Spinal cord (tissue), 10 donors: ENCODE results near the gene FRMPD4. TPM values are rescaled to one million over a fixed set of nuclear protein-coding genes. Genes with fewer than 3 reads are reported as not detected.

Experiments used
- DNase-seq, 6 donors: peaks; one replicate each; pipeline versions ENCODE4 v3.0.0 to v3.0.0-alpha.2; 2013 to 2015; ENCODE audit warnings: low spot score in 6 of 6, low read depth in 4 of 6
- H3K27ac ChIP-seq: one replicate; pipeline ENCODE4 v1.5.1; 2013; ENCODE audit warnings: low read depth, low read length, control low read depth
- H3K27me3 ChIP-seq: one replicate; pipeline ENCODE4 v1.6.1; 2013; ENCODE audit warnings: low read length; ENCODE audit not compliant: control insufficient read depth, insufficient read depth
- H3K36me3 ChIP-seq: one replicate; pipeline ENCODE4 v1.6.1; 2013; ENCODE audit warnings: low read length; ENCODE audit not compliant: control insufficient read depth, insufficient read depth
- H3K4me1 ChIP-seq: one replicate; pipeline ENCODE4 v1.6.1; 2013; ENCODE audit warnings: low read length; ENCODE audit not compliant: control insufficient read depth, insufficient read depth
- H3K4me3 ChIP-seq: one replicate; pipeline ENCODE4 v1.5.1; 2013; ENCODE audit warnings: low read depth, low read length, control low read depth
- H3K9me3 ChIP-seq: one replicate; pipeline ENCODE4 v1.6.1; 2013; ENCODE audit warnings: low read length; ENCODE audit not compliant: control insufficient read depth, insufficient read depth
- WGBS: methylation state at CpG from one replicate; pipeline ENCODE4 v1.1.5; 2013; ENCODE audit warnings: missing lambda C conversion rate; ENCODE audit not compliant: insufficient coverage; 5-methylcytosine and 5-hydroxymethylcytosine counted together
- polyA plus RNA-seq, 2 donors: library from polyadenylated mRNA; unstranded; fragments of 120-200 nt; gene quantifications; one replicate each; pipeline ENCODE4 v1.2.1, GENCODE V29; 2013; ENCODE audit not compliant: insufficient read length in 2 of 2
- total RNA-seq, 2 donors: library from RNA; depleted of rRNA in 1 of 2; stranded (reverse); fragments of 120-200 nt in 1 of 2; fragments of >200 nt in 1 of 2; gene quantifications; one replicate each; pipeline versions ENCODE4 v1.2.3 to v1.2.4, GENCODE V29; 2013 to 2014
- donor health status: healthy.

FRMPD4 gene
- total and polyA plus RNA-seq, 4 donors: 2.6 to 9.8 (median 5.9) TPM

DNA sequence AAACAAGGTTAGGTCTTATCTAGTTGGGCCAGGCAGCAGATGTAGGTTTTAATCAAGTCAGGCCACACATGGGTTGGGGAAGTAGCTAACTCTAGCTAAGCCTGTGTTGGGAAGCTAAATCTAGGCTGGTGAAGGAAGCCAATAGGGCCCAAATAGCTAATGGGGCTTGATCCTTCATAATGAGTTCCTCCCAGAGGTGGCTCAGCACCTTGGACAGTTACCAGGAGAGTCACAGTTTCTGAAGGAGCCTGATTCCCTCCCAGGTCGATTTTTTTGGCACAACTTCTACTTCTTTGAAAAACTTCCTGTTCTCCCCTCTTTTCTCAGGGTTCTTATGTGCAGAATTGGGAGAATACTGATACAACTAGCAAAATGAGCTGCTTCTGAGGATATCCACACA, 410.5 kb downstream of the FRMPD4 start:
- H3K27me3 ChIP-seq: no peaks in the 10 kb centered on the region
- 13% methylated on average over 1 of the region's 1 CpG for WGBS
- no peaks in the 10 kb centered on the region for H3K4me1 ChIP-seq
- no peak overlapping the region for H3K4me3 ChIP-seq
- peak in 1 of 6 donors; percentile 5 for DNase-seq
- H3K36me3 ChIP-seq: no peaks in the 10 kb centered on the region
- no peaks in the 10 kb centered on the region for H3K9me3 ChIP-seq
- H3K27ac ChIP-seq: no peak overlapping the region

- peaks cover 2% of the 10 kb centered on the region for H3K27me3 ChIP-seq
- H3K36me3 ChIP-seq: no peaks in the 10 kb centered on the region
- DNase-seq: no peak
These were observed 415.9 kb downstream of the FRMPD4 start for GRCh38 chrX:12554206-12554605.

DNA sequence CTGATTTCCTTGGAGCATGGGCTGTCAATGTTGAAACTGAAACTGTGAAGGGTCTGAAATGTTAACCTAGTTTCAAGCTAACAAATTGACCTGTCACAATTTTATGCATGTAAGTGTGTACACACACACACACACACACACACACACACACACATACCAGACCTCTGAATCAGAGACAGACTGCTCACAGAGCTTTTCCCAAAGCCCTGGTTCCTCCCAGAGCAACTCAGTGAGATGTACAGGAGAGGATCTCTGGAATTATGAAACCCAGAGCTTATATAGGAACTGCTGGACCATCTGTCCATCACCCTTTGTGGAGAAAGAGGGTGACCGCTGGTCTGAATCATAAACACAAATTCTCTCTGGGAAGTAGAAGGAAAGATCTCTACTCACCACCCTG, 424.8 kb downstream of the FRMPD4 start:
- Histone ChIP-seq H3K4me3 (no peak overlapping the region), H3K9me3 (no peaks in the 10 kb centered on the region), H3K27me3 (no peaks in the 10 kb centered on the region), H3K4me1 (no peaks in the 10 kb centered on the region), H3K27ac (no peak overlapping the region), H3K36me3 (no peaks in the 10 kb centered on the region)
- DNase-seq: no peak
- WGBS: no CpG with 5 or more reads among the region's 1 CpG

More at GRCh38 chrX:12554206-12554605, 415.9 kb downstream of the FRMPD4 start:
- Histone ChIP-seq H3K9me3 (no peaks in the 10 kb centered on the region), H3K4me3 (no peak overlapping the region), H3K27ac (no peak overlapping the region), H3K4me1 (no peaks in the 10 kb centered on the region)

- Histone ChIP-seq H3K27ac (no peak overlapping the region), H3K36me3 (no peaks in the 10 kb centered on the region), H3K9me3 (no peaks in the 10 kb centered on the region), H3K4me1 (no peaks in the 10 kb centered on the region), H3K27me3 (no peaks in the 10 kb centered on the region), H3K4me3 (no peak overlapping the region)
- WGBS: no CpG with 5 or more reads among the region's 2 CpGs
- DNase-seq: no peak
These were observed 425.9 kb downstream of the FRMPD4 start for GRCh38 chrX:12564221-12564620.

GRCh38 chrX:12567857-12568256, 429.6 kb downstream of the FRMPD4 start:
- no peaks in the 10 kb centered on the region for H3K4me1 ChIP-seq
- H3K36me3 ChIP-seq: no peaks in the 10 kb centered on the region
- no peak overlapping the region for H3K27ac ChIP-seq
- H3K9me3 ChIP-seq: no peaks in the 10 kb centered on the region
- WGBS: no CpG with 5 or more reads among the region's 2 CpGs
- peak in 2 of 6 donors; percentile 23 to 60 for DNase-seq
- no peaks in the 10 kb centered on the region for H3K27me3 ChIP-seq
- no peak overlapping the region for H3K4me3 ChIP-seq

- Histone ChIP-seq H3K36me3 (no peaks in the 10 kb centered on the region), H3K27me3 (no peaks in the 10 kb centered on the region), H3K4me3 (no peak overlapping the region), H3K9me3 (no peaks in the 10 kb centered on the region), H3K27ac (no peak overlapping the region), H3K4me1 (no peaks in the 10 kb centered on the region)
- peak in 2 of 6 donors; percentile 8 to 89 for DNase-seq
- no CpG with 5 or more reads among the region's 4 CpGs for WGBS
These were observed 432.7 kb downstream of the FRMPD4 start for GRCh38 chrX:12570859-12571501.

- WGBS: 60% methylated on average over 1 of the region's 5 CpGs
- Histone ChIP-seq H3K27me3 (peaks cover 6% of the 10 kb centered on the region), H3K4me1 (no peaks in the 10 kb centered on the region)
These were observed 441.0 kb downstream of the FRMPD4 start for GRCh38 chrX:12579311-12579710.

GRCh38 chrX:12580548-12580947, 442.3 kb downstream of the FRMPD4 start:
- DNase-seq: no peak
- no peaks in the 10 kb centered on the region for H3K9me3 ChIP-seq
- peaks cover 2% of the 10 kb centered on the region for H3K36me3 ChIP-seq
- H3K27me3 ChIP-seq: peaks cover 6% of the 10 kb centered on the region
- no peak overlapping the region for H3K4me3 ChIP-seq
- H3K27ac ChIP-seq: no peak overlapping the region
- WGBS: no CpG with 5 or more reads among the region's 3 CpGs
- no peaks in the 10 kb centered on the region for H3K4me1 ChIP-seq

More at GRCh38 chrX:12579311-12579710, 441.0 kb downstream of the FRMPD4 start:
- H3K27ac ChIP-seq: no peak overlapping the region
- H3K9me3 ChIP-seq: no peaks in the 10 kb centered on the region
- H3K36me3 ChIP-seq: peaks cover 2% of the 10 kb centered on the region
- no peak overlapping the region for H3K4me3 ChIP-seq
- no peak for DNase-seq

GRCh38 chrX:12581546-12581945, 443.3 kb downstream of the FRMPD4 start:
- Histone ChIP-seq H3K27ac (no peak overlapping the region), H3K4me1 (no peaks in the 10 kb centered on the region), H3K36me3 (peaks cover 2% of the 10 kb centered on the region), H3K27me3 (peaks cover 6% of the 10 kb centered on the region), H3K9me3 (no peaks in the 10 kb centered on the region), H3K4me3 (no peak overlapping the region)
- DNase-seq: no peak
- 69% methylated on average over 3 of the region's 4 CpGs for WGBS

GRCh38 chrX:12582649-12583048, 444.4 kb downstream of the FRMPD4 start:
- Histone ChIP-seq H3K27ac (no peak overlapping the region), H3K4me3 (no peak overlapping the region), H3K9me3 (no peaks in the 10 kb centered on the region), H3K4me1 (no peaks in the 10 kb centered on the region), H3K27me3 (peaks cover 6% of the 10 kb centered on the region), H3K36me3 (peaks cover 2% of the 10 kb centered on the region)
- DNase-seq: peak in 2 of 6 donors; percentile 43 to 62
- WGBS: 55% methylated on average over 4 of the region's 4 CpGs
